ENCODE results near the gene RPS15.
"Not testable (repeated sequence)": the region's sequence is repeated elsewhere in the genome, so short reads cannot be mapped to it uniquely, and the experiment has no call there.

The RPS15 gene

DNA sequence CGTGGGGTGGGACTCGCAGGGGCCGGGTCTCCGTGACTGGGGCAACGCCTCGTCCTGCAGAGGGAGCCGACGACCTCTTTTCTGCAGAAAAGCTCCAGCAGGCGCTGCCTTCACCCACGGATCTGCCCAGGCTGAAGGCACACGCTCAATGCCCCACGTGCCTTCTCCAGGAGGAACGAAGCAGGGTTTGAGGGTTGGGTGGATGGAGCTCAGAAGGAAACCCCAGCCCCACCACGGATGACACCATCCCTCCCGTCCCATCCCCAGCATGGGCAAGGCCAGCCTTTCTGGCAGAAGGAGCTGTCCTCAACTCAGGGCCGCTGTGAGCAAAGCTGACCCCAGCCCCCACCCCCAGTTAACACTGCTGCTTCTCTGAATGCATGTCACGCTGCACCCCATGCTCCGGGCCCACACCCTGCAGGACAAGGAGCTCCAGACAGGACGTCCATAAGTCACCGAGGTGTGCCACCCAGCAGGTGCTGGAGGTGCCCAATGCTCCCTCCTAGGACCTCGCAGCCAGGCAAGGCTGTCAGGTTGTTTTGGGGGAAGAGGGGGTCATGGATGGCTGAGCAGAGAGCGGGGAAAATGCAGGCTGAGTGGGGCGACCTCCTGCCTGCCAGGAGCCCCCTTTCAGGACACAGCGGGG, 33.4 kb downstream of the RPS15 start:
- DNase-seq: no peak

DNA sequence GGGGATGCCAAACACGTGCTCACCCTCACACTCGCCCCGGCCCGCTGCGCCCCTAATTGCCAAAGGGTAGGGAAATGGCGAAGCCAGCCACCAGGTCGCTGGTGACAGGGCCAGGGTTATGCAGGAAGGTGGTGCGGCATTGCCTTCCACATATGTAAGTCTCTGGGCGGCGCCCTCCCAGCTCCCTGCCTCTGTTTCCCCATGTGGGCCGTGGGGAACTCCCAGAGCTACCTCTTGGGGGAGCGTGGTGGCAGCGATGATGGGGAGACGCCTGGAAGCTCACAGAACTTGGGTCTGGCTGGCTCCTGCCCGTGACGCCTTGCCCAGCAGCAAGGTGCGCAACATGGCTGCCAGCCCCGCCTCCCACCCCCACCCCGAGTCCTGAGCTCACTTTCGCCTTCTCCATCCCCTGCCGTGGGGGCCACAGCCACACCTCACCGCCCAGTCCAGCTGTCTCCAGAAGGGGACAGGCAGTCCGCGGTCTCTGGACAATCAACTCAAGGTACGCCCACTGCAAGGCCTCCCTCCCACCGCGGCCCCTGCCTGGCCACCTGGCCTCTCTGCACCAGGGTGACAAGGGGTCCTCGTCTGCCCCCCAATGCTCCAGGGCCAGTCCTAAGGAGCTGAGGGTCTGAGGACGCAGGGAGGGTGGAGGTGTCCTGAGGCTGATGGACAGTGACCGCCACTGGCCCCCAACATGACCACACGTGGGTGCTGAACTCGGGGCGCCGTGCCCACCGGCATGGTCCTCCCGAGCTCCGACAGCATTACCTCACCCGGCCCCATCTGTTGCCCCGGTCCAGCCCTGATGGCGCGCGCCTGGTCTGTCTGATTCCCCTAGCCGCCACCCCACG, 34.3 kb downstream of the RPS15 start:
- no peak for DNase-seq

DNA sequence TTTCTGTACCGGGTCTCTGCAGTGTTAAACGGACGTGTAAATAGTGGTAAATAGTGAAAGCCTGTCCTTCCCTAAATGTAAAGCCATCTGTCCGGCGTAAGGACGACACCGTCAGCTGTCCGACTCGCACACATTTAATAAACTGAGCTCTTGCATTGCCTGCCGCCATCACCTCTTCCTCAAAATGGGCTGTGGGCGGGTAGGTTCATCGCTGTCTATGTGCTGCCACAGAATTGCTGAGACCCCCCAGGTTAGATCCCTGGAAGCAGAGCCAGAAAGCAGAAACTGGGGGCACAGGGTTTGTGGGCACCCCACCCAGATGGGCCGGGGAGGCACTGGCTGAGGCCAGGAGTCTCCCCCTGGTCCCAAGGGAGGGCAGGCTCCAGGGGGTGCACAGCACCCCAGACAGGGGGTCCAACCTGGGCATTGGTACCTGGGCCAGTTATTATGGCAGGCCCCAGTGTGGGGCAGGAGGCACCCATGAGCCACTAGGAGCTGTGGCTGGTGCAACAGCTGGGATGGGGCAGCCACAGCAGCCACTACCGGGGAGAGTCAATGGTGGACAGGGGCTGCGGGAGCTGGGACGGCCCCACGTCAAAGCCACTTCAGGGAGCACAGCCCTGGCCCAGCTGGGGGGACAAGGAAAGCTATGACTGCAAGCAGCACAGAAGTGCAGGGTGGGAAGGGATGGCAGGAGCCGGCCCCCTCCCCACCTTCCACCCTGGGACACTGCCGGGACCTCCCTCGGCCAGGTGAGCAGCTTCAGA, 35.1 kb downstream of the RPS15 start:
- DNase-seq: no peak

DNA sequence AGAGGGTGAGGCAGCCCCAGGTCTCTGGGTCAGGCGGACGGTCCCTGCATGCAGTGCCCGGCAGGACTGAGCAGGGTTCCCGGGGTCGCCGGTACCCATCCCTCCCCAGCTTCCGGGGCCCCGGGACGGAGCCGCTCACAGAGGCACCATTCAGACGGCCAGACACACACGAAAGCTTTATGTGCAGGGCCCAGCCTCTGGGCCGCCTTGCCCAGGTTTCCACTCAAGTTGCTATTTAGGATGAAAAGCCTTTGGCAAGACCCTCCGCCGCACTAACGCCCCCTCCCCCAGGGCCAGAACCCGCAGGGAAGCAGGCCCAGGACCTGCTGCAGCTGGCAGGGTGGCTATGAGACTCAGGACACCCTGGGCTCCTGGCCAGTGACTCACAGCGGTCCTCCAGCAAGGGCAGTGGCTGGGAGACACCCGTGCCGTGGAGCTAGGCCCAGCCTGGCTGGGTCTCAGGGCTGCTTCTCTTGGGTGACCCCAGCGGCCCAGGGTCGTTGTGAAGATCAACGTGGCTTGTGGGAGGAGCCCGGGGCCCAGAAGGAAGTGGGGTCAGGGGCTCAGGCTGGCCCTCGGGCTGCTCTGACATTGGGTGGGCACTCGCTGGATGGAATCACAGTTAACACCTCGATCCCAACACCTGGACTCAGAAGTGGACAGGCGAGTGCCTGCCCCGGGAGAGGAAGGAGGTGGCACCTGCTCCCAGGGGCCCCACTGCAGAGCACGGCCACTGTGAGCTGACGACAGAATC, 36.0 kb downstream of the RPS15 start:
- DNase-seq: no peak

DNA sequence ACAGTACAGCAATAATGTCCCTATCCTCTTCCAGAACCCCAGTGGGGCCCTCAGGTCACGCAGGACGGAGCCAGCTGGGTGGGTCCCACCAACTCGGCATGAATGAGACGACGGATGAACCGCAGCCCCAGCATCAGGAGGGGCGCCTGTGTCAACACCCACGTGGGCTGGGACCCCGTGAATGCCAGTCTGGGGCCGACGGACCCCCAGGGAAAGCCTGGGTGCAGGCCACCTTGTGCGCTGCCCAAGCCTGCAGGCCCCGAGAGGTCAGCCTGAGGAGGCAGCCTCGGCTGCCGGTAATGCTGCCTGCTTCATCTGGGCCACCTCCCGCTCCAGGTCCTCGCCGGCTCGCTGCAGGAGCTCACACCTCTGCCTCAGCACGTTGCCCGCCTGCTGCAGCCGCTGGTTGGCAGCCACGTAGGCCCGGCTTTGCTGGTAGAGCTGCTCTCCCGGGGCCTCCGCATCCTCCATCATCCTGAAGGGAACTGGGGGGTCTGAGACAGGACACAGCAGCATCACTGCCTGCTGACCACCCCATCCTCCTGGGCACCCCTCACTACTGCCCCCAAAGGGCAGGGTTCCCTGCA, 36.7 kb downstream of the RPS15 start:
- DNase-seq: no peak

DNA sequence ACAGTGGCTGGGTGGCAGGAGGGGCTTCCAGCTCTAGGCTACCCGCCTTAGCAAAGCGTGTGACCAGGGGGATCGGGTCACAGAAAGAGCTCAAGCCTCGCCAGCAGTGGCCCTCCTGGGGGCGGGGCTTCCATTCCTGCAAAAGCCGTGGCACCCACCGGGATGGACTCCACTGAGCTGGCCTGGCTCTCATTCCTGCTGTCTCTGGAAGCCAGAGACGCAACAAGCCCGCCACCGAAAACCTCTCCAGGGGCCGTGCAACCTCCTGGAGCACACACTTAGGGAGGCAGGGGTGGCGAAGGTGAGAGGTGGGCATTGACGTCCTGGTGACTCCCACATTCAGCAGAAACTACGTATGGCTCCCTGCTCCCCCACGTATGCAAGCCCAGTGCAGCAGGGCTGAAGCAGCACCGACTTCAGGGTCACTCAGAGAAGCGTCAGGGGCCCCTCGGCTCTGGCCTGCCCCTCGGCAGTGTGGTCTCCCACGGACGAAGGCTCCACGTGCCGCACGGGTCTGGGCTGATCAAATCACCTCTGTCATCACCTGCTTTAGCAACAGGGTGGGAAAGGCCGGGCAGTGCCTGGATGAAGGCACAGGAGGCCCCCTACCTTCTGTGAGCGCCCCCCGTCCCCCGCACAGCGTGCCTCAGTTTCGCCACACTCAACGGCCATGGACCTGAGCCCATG, 37.7 kb downstream of the RPS15 start:
- DNase-seq: no peak

DNA sequence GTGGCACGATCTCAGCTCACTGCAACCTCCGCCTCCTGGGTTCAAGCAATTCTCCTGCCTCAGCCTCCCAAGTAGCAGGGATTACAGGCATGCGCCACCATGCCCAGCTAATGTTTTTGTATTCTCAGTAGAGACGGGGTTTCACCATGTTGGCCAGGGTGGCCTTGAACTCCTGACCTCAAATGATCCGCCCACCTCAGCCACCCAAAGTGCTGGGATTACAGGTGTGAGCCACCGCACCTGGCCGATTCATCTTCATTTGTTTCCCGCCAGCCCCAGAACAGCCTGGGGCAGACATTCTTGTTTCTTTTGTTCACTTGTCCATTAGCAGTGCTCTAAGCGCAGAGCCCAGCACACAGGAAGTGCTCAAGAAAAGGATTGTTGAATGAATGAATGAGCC, 38.9 kb downstream of the RPS15 start:
- DNase-seq: not testable (repeated sequence)

DNA sequence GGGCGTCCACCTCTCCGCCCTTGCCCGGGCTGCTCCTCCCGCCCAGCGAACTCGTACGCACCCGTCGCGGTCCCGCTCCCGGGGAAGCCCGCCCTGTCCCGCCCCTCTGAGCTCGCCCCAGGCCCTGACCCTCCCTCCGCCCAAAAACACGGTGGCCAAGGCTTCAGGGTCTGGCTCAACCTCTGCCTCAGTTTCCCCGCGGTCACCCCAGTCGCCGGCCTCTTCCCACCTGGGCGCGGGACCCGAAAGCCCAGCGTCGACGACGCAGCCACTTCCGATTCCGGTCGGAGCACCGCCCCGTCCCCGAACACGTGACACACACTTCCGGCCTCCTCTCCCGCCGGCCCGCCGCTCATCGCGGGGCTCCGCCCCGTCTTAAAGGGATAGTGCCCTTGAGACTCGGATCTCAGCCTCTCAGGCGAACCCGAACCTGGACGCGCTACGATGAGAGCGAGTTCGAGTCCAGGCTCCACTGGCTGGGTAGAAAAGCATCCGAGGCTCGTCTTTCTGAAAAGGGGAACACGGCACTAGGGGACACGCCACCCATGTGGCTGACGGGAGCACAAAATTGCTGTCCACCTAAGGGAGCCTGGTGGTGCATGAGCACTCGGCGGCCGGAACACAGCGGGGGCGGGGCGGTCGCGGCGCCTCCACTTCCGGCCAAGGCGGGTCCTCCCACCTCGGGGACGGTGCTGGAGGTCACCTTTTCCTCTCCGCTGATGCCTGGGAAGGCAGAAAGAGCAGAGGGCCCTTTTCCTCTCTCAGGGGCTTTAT, 40.9 kb downstream of the RPS15 start, which contains the start of gene C19orf25:
Gene C19orf25 (minus strand): TSS at position 282 of the 774 bp plus-strand sequence. CDS start 312 bp downstream, outside the sequence.
- DNase-seq: peak; percentile 74

DNA sequence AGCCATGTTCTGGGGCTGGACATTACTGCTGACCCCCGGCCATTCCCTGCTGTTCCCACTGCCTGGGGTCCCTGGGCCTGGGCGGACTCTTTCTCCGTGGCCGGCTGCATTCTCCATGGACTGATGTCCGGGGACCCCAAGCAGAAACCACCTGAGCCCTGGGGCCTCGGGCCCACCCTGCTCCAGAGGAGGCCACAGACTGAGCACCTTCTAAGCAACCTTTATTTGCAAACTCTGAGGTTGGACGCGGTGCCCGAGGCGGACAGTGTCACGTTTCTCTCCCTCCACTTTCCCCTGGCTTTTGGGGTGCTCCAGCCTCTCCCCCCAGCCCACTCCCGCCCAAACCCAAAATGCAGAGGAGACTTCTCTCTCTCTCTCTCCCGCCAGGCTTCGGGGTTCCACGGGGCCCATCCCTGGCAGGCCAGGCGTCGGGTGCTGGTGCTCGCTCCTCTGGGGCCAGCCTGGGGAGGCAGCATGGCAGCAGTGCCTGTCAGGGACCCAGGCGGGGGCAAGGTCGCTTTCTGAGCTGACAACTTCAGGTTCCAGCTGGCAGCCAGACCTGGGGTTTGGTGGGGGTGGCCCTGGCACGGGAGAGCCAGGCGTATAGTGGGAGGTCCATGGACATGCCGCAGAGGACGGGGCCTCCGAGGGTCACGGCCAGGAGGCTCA, 43.2 kb downstream of the RPS15 start:
- DNase-seq: no peak

DNA sequence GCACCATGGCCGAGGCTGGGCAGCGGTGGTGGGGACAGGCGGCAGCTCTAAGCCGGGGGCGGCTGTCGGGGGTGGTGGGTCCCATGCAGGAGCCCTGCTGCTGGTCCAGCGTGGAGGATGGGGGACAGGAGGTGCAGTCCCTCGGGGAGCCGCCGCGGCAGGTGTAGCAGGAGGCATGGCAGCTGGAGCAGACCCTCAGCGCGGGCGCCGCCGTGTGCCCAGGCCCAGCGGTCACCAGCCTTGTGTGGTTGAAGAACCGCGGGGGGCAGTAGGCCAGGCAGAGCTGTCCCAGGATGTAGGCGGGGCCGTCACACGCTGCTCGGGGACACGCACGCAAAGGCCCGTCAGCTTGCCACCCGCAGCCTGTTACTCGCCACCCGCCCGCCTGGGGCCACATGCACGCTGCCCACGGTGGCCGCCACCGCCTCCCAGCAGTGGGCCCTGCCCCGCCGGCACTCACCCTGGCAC, 43.7 kb downstream of the RPS15 start:
- DNase-seq: no peak

DNA sequence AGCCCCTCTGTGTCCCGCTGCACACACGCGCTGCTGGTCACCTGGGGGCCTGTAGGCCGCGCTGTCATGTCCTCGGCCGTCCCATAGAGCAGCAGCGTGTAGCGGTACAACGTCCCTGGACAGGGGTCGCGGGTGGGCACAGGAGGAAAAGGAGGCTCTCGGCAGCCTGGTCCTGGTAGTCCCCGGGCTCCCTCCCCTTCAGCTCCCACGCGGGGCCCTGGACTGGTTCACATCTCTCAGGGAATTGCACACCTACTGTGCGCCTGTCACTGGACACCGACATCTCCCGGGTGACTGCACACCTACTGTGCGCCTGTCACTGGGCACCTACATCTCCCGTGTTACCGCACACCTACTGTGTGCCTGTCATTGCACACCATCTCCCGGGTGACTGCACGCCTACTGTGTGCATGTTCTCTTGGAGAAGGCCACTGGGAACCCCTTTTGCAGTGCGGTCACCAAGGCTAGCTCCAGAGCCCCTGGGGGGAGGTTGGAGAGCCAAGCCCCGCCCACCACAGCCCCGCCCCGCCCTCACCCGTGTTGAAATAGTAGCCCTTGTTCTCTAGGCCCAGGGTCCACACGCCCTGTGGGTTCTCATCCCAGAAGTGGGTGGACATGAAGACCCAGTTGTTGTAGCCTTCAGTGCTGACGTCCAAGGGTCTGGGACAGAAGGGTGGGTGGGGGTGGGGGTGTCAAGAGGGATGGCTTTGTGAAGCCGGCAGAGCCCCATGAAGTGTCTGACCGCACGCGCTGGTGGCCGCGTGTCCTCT, 44.4 kb downstream of the RPS15 start:
- no peak for DNase-seq

DNA sequence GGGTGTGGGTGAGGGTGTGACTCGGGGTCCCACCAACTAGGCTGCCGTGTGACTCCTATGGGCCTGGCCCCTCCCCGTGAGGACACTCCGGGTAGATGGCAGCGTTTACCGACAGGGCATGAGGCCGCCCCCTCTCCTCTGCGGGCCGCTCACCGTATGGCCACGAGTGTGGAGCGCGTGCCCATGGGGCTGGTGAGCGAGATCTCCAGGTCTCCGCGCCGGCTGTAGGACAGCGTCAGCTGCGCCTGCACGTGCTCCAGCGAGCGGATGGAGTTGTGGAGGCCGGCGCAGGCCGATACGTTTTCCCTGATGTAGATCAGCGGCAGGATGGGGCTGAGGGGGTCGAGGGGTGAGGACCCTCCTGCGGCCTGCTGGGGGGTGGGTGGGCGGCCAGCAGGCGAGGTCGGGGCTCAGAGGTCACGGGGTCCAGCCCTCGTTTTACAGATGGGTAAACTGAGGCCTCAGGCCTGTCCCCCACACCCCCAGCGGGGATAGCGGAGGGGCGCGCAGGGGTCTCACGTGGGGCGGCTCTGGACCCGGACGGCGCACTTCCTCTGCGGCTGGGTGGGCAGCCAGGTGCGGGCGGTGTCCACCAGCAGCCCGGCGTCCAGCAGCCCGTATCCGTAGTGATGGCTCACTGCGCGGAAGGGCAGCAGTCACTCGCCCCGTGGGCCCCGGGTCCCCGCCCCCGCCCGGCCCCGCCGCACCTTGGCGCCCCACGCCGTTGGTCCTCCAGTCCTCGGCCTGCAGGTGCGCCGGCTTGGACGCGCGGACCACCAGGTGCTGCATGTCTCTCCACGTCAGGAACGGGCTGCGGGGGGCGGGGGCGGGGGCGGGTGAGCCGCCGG, 45.2 kb downstream of the RPS15 start:
- DNase-seq: no peak

DNA sequence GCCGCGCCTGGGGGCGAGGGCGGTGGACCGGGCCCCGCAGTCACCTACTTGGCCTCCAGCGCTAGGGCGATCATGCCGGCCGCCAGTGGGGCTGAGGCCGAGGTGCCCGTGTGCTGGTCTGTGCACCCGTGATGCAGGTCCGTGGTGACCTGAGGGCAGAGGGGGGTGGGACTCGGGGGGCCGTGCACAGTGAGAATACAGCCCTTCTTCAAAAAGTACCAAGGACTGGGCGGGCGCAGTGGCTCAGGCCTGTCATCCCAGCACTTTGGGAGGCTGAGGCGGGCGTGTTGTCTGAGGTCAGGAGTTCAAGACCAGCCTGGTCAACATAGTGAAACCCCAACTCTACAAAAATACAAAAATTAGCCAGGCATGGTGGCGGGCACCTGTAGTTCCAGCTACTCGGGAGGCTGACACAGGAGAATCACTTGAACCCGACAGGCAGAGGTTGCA, 45.8 kb downstream of the RPS15 start:
- no peak for DNase-seq

DNA sequence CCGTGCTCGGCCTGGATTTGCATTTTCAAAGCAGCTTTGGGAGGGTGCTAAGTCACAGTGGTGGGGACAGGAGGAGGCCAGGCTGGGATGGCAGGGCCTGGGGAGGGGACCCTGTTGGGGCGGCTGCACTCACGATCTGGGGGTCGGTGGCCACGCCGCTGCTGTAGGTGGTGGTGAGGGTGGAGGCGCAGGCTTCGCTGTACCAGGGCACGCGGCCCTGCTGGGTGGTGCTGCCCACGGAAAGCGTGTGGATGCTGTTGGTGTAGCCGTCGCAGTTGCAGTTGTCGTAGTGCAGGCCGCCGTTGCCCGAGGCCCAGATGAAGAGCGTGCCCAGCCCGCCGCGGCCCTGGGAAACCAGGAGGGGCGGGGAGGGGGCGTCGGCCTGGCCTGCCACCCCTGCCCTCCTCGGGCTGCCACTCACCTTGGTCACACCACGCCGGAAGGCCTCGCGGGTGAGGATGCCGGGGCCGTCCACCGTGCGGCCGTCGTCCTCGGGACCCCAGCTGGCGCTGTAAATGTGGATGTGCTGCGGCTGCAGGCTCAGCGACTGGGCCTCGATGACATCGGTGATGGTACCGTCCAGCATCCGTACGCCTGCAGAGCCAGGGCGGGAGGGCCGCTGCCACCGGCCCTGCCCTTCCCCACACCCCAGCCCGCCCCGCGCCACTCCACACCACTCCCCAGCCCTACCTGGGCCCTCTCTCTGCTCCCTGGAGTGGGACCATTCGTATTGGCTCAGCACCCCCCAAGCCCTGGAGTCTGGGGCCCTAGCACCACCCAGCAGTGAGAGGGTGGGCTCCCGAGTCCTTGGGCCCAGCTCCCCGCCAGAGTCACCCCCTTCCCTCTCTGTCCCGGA, 48.8 kb downstream of the RPS15 start:
- DNase-seq: no peak

DNA sequence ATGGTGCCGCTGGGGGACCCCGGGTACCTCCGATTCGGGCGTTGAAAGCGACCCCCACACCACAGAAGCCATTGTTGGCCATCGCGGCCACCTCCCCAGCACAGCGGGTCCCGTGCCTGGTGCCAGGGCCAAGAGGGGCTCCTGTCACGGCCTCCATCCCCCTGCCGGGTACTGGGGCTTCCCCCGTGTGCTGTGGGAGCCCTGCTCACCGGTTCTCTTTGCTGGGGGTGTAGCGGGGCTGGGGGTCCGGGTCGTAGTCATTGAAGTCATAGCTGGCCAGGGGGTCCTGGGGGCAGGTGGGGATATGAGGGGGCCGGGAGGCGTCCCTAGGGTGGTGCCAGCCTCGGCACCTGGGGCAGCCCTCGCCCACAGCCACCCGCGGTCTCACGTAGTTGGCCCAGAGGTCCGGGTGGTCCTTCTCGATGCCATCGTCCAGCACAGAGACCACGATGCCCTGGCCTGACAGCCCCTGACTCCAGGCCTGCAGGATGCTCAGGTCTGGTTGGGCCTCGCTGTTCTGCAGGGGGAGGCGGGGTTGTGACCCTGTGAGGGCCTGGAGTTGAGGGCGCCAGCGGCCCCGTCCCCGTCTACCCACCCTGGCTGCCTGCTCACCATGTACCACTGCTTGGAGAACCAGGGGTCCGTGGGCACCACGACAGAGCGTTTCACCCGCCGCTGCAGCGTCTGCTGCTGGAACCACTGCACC, 49.5 kb downstream of the RPS15 start:
- no peak for DNase-seq

DNA sequence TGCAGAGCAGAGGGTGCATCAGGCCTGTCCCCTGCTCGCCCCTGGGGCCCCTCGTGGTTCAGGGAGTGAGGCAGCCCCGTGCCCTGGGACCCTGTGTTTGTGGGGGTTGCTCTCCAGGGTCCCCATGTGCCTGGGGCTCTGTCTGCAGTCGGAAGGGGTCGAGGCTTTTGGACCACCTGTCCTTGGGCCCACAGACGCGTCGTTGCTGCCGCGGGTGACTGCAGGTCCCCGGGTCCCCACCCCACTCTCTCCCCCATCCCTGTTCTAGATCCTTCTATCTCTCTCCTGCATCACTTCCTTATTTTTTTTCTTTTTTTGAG, 50.0 kb downstream of the RPS15 start:
- no peak for DNase-seq
